HL-60 (cell line): ENCODE results near the gene APH1B.

ENCODE experiments used
- DNase-seq, 2 experiments: peaks; one replicate each; pipeline ENCODE4 v3.0.0-alpha.2; 2010 to 2020; ENCODE audit warnings: low read depth in 1 of 2, low spot score in 1 of 2
- H3K27ac ChIP-seq: fragments of 250-450 bp; sonication (Bioruptor Pico); replicated peaks from 2 replicates; pipeline ENCODE4 v1.5.1; 2020; ENCODE audit warnings: mild to moderate bottlenecking, moderate library complexity
- H3K27me3 ChIP-seq: fragments of 250-450 bp; sonication (Bioruptor Pico); 2 replicates; pipeline ENCODE4 v1.5.1; 2021; ENCODE audit warnings: mild to moderate bottlenecking, moderate library complexity; ENCODE audit not compliant: insufficient read depth, poor library complexity, severe bottlenecking
- H3K4me3 ChIP-seq: replicated peaks from 2 replicates; pipeline ENCODE4 v1.5.1; 2011; ENCODE audit warnings: mild to moderate bottlenecking, control low read depth, low read length; ENCODE audit not compliant: insufficient read depth
- GABPA ChIP-seq: IDR thresholded peaks from 2 replicates; pipeline ENCODE4 v1.6.1; 2012; ENCODE audit warnings: low read depth
- POLR2AphosphoS5 ChIP-seq: IDR thresholded peaks from 2 replicates; pipeline ENCODE4 v1.6.1; 2012; ENCODE audit warnings: low read depth
- SPI1 ChIP-seq: IDR thresholded peaks from 2 replicates; pipeline ENCODE4 v1.6.1; 2012; ENCODE audit warnings: low read depth, mild to moderate bottlenecking, borderline replicate concordance
- TF ChIP-seq, protein P1 (sequence below): IDR thresholded peaks from one replicate; pipeline ENCODE4 v1.5.1; 2011; ENCODE audit warnings: low read length, control low read depth, inconsistent platforms; ENCODE audit not compliant: insufficient read depth
- TF ChIP-seq, protein P2 (sequence below): IDR thresholded peaks from 2 replicates; pipeline ENCODE4 v1.6.1; 2012; ENCODE audit warnings: low read depth; ENCODE audit not compliant: insufficient replicate concordance

APH1B gene

DNA sequence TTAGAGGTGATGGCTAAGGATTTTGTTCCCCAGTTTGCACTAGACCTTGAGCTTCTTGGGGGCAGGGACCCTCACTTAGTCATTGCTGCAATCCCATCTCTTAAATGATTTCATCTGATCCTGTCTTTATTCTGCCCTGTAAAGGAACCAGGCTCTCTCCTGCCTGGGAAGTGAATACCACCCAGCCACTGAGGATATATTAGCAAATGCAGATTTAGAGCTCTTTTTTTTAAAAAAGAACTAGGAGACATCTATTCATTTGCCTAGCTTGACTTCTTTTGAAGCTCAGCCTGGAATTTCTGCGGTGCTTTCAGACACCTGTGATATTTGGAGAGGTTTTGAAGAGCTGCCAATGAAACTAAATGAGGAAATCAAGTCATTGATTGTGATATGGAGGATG is 62.4 kb downstream of the APH1B start:
- H3K27me3 ChIP-seq: no peaks in the 10 kb centered on the region
- H3K27ac ChIP-seq: no peak overlapping the region
- DNase-seq: no peak
- TF ChIP-seq SPI1 (no peak), GABPA (no peak), POLR2AphosphoS5 (no peak)
- TF ChIP-seq, protein P1, sequence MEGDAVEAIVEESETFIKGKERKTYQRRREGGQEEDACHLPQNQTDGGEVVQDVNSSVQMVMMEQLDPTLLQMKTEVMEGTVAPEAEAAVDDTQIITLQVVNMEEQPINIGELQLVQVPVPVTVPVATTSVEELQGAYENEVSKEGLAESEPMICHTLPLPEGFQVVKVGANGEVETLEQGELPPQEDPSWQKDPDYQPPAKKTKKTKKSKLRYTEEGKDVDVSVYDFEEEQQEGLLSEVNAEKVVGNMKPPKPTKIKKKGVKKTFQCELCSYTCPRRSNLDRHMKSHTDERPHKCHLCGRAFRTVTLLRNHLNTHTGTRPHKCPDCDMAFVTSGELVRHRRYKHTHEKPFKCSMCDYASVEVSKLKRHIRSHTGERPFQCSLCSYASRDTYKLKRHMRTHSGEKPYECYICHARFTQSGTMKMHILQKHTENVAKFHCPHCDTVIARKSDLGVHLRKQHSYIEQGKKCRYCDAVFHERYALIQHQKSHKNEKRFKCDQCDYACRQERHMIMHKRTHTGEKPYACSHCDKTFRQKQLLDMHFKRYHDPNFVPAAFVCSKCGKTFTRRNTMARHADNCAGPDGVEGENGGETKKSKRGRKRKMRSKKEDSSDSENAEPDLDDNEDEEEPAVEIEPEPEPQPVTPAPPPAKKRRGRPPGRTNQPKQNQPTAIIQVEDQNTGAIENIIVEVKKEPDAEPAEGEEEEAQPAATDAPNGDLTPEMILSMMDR: no peak
- TF ChIP-seq, protein P2, sequence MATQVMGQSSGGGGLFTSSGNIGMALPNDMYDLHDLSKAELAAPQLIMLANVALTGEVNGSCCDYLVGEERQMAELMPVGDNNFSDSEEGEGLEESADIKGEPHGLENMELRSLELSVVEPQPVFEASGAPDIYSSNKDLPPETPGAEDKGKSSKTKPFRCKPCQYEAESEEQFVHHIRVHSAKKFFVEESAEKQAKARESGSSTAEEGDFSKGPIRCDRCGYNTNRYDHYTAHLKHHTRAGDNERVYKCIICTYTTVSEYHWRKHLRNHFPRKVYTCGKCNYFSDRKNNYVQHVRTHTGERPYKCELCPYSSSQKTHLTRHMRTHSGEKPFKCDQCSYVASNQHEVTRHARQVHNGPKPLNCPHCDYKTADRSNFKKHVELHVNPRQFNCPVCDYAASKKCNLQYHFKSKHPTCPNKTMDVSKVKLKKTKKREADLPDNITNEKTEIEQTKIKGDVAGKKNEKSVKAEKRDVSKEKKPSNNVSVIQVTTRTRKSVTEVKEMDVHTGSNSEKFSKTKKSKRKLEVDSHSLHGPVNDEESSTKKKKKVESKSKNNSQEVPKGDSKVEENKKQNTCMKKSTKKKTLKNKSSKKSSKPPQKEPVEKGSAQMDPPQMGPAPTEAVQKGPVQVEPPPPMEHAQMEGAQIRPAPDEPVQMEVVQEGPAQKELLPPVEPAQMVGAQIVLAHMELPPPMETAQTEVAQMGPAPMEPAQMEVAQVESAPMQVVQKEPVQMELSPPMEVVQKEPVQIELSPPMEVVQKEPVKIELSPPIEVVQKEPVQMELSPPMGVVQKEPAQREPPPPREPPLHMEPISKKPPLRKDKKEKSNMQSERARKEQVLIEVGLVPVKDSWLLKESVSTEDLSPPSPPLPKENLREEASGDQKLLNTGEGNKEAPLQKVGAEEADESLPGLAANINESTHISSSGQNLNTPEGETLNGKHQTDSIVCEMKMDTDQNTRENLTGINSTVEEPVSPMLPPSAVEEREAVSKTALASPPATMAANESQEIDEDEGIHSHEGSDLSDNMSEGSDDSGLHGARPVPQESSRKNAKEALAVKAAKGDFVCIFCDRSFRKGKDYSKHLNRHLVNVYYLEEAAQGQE: no peak
- no peak overlapping the region for H3K4me3 ChIP-seq

DNA sequence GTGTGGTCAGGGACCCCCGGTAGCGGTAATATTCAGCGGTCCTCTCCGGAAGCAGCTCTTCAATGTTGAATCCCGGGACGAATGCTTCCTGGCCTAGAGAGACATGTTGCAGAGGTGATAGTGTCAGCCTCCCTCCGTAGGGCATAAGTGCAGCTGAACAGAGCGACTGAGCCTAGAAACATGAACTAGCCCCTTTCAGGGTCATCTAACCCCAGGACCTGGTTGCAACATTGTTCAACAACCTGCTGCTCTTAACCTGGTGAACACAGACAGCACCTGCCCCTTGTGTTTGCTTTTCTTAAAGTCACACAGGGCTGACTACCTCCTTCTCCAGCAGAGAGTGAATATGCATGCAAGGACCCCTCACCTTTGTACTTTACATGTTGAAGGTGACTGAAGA is 62.9 kb downstream of the APH1B start:
- TF ChIP-seq, protein P1: no peak
- TF ChIP-seq GABPA (no peak), POLR2AphosphoS5 (no peak), SPI1 (no peak)
- TF ChIP-seq, protein P2: no peak
- no peak overlapping the region for H3K27ac ChIP-seq
- H3K4me3 ChIP-seq: no peak overlapping the region
- DNase-seq: no peak
- no peaks in the 10 kb centered on the region for H3K27me3 ChIP-seq

DNA sequence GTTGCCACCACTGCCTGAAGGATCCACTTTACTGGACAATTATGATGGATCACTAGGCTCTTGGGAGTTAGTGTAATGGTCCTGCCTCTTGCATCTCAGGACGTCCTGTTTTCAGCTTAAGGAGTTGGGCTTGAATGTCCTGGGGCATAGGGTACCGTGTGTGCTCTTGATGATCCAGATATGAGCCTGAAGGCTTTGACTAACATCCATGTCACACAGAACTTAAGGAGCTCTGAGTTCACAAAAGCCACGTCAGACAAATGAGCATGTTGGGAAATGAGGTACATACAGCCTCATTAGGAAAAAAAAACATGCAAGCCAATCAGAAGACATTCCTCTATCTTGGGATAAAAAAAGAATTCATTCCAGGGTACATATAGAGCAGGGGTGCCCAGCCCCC is 63.5 kb downstream of the APH1B start:
- no peak overlapping the region for H3K27ac ChIP-seq
- H3K27me3 ChIP-seq: no peaks in the 10 kb centered on the region
- no peak for DNase-seq
- H3K4me3 ChIP-seq: no peak overlapping the region
- TF ChIP-seq, protein P1: no peak
- TF ChIP-seq SPI1 (no peak), POLR2AphosphoS5 (no peak), GABPA (no peak)
- TF ChIP-seq, protein P2: no peak
